Femur (tissue), 1 donor: ENCODE measurements around the gene FASTKD1.
"Not testable (repeated sequence)": the region's sequence is repeated elsewhere in the genome, so short reads cannot be mapped to it uniquely, and the experiment has no call there.

ENCODE experiments used
- DNase-seq: peaks from one replicate; pipeline ENCODE4 v3.0.0-alpha.2; 2017

The FASTKD1 gene

DNA sequence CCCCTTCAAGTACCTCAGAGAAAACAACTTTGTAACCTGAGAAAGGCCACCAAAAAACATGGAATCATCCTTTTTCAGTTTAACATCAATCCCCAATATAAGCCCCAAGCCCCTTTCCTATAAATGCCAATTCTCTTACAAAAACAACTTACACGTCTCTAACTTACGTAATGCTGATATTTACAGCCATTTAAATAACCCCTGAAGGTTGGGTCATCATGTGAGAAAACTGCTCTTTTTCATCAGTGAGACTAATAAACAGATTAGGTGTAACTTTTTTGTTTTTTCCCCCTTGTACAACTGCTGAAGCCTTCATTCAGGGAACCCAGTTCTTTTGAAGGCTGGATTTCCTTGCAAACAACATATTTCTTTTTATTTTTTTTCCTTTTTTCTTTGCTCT, 3.7 kb downstream of the FASTKD1 start:
- DNase-seq, result no peak

- DNase-seq, result no peak
Observed at GRCh38 chr2:169565686-169566085, 8.0 kb downstream of the FASTKD1 start.

GRCh38 chr2:169562519-169562918, 11.1 kb downstream of the FASTKD1 start:
- no peak for DNase-seq

GRCh38 chr2:169562084-169562483, 11.6 kb downstream of the FASTKD1 start:
- DNase-seq, result not testable (repeated sequence)

DNA sequence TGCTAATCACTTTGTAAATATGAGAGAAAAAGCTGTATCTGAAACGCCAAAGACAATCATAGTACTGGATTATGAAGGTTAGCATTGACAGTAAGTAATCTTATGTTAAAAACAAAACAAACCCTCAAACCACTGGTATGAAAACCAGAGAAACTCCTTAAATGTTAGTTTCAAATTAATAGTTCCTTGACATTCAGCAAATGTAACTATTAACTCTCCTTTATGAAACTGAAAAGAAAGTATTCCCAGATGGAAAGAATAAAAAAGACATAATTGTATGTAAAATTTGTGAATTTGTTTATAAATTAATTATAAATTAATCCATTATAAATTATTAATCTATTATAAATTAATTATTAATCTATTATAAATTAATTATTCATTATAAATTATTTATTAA, 12.3 kb downstream of the FASTKD1 start:
- DNase-seq, result no peak

DNA sequence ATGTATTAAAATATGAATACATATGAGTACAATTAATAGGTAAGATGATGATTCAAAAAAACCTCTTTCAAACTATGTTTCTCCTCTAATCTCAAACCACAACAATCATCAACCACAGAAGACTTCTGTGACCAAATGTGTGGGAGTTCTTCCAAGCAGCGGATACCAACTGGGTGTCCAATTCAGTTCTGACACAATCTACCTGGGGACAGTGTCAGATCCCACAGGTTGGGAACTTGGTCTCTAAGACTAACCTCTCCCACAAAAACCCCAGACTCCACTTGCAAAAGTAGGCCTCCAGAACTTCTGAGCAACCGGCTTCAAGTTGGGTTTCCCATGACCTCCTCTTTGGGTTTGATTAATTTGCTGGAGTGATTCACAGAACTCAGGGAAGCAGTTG, 26.9 kb downstream of the FASTKD1 start:
- no peak for DNase-seq

DNA sequence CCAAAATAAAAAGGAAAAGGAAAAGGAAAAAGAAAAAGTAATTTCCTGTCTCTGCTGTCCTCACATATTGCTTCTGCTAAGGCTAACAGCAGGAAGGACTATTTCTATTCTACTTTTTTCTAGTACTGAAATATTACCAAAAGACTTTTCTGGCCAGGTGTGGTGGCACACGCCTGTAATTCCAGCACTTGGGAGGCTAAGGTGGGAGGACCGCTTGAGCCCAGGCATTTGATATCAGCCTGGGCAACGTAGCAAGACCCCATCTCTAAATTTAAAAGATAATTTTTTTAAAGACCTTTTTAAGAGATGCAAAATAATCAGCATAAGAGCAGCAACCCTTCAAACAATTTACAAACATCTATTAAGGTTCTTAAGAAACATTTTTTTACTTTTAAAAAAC, 31.2 kb downstream of the FASTKD1 start:
- DNase-seq, result no peak

DNA sequence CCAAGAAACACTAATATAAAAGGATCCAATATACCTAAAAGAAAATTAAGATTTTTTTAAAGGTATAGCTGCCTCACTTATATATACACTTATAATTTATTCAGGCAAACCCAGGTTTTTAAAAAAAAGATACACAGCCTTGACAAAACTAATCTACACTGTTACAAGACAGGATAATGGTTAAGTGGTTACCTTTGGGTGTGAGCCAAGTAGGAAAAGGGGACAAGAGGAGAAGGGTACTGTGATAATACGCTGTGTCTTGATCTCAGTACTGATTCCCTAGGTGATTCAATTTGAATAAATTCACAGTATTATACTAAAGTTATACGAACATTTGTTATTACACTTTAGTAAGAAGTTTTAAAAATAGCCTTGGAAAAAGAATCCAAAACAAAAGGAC, 33.5 kb downstream of the FASTKD1 start:
- DNase-seq, result no peak

DNA sequence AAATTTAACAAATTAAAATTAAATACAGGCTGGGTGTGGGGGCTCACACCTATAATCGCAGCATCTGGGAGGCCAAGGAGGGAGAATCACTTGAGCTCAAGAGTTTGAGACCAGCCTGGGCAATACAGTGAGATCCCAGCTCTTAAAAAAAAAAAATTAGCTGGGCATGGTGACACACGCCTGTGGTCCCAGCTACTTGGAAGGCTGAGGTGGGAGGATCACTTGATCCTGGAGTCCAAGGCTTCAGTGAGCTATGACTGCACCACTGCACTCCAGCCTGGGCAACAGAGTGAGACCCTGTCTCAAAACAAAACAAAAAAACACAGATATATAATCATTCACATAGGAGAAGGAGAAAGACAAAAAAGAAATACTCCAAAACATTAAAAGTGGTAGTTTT, 34.2 kb downstream of the FASTKD1 start:
- DNase-seq, result not testable (repeated sequence)

DNA sequence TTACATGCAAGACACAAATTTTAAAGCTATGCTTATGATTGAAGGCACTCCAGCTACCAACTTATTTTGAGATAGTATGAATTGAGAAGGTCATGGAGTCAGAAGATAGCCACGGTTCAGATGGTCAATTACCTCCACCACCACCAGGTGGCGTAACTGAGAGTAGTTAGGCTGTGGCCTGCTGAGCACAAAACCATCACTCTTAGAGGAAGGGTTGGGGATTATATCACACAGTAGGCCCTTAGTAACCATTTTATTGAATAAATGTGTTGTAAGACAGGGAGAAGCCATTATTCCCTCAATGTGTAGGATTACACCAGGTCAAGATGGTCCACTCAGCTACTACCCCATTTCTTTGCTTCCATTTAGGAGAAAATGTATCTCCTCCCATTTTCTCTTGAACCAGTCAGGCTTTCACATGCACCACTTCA, 45.4 kb downstream of the FASTKD1 start:
- peak; percentile 45 for DNase-seq

- DNase-seq, result no peak
Observed at GRCh38 chr2:169526451-169526850, 47.2 kb downstream of the FASTKD1 start.

- no peak for DNase-seq
Observed at GRCh38 chr2:169525434-169525833, 48.2 kb downstream of the FASTKD1 start.

DNA sequence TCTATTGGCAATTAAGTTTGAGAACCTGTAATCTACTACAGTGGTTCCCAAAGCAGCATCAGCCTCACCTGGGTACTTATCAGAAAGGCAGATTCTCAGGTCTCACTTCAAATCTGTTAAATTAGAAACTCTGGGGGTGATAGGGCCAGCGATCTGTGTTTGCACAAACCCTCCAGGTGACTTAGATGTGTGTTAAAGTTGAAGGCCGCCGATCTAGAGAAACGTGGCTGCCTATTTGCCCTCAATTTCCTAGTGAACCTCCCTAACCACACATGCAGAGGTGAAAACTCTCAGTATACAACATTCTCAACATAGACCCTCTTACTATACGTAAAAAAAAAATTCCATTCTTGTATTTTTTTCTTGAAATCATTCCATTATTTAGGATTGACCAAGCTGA, 50.0 kb downstream of the FASTKD1 start:
- no peak for DNase-seq

- no peak for DNase-seq
Observed at GRCh38 chr2:169520896-169521295, 52.8 kb downstream of the FASTKD1 start.

- DNase-seq, result not testable (repeated sequence)
Observed at GRCh38 chr2:169516488-169516995, 57.1 kb downstream of the FASTKD1 start.

DNA sequence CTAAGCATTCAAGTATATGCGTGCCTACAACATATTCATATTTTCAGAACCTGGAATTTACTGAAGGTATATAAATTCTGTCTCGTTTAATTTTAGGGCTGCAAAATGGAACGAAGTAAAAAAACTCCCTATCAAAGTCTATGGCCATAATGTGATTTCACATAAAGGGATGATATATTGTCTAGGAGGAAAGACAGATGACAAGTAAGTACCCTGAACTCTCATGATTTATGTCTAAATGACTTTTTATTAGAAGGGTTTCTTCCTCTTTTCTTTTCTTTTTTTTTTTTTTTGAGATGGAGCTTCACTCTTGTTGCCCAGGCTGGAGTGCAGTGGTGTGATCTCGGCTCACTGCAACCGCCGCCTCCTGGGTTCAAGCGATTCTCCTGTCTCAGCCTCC, 58.9 kb downstream of the FASTKD1 start:
- DNase-seq, result not testable (repeated sequence)

DNA sequence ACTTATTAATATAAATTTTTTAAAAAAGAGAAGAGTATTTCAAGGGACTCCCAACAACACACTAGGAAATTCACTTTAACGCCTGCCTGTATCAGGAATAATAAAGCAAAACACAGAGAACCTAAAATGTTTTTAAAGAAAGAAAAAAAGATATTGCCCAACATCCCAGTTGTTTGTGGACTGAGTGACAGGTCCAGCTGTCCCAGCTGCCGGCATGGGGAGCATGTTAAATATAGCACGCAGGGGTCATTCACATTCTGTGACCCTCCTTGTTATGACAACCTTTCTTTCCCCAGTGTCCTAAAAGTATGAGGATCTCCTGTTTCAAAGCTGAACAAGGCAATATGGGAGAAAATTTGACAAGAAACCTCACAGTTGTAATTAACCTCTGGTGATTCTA, 59.7 kb downstream of the FASTKD1 start:
- DNase-seq, result peak; percentile 73

GRCh38 chr2:169513094-169513493, 60.6 kb downstream of the FASTKD1 start:
- no peak for DNase-seq

DNA sequence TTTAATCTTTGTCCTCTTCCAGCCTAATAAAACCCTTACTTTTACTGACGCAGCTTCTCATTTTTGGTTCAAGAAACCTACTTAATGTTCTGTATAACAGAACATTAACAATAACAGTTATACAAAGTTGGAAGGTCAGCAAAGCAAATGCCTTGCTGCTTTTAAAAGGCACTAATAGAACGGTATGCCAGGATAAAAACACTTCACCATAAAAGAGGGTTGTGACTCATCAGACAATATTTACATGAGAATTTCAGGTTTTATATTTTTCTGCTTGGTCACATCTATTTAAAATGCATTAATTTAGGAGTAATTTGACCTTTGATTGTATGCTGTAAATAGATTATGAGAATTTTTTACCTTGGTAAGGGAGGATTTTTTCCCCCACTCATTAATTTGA, 61.1 kb downstream of the FASTKD1 start:
- no peak for DNase-seq

DNA sequence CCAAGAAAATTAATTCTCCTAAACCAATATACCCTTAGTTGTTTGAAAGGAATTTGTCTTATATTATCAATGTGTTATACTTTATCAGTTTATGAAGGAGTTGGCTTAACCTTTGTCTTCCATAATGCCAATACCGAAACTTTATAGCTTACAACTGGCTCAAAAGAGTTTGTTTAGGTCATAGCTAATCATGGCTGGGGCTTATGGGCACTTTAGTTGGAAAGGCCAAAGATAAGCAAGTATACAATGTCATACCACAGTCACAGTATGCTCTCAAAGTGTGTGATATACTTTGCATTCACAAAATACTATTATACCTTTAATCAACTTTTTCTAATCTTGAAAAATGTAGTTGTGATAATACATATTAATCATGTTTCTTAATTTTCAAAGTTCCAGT, 61.8 kb downstream of the FASTKD1 start:
- no peak for DNase-seq

GRCh38 chr2:169510496-169510895, 63.2 kb downstream of the FASTKD1 start:
- DNase-seq, result no peak

DNA sequence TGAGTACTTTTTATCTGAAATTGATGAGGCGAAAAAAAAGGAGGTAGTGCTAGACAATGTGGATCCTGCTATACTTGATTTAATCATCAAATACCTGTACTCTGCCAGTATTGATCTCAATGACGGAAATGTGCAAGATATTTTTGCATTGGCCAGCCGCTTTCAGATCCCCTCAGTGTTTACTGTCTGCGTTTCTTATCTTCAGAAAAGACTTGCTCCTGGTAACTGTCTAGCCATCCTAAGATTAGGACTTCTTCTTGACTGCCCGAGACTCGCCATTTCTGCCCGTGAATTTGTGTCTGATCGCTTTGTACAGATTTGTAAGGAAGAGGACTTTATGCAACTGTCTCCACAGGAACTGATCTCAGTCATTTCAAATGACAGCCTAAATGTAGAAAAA, 63.7 kb downstream of the FASTKD1 start:
- DNase-seq, result no peak

DNA sequence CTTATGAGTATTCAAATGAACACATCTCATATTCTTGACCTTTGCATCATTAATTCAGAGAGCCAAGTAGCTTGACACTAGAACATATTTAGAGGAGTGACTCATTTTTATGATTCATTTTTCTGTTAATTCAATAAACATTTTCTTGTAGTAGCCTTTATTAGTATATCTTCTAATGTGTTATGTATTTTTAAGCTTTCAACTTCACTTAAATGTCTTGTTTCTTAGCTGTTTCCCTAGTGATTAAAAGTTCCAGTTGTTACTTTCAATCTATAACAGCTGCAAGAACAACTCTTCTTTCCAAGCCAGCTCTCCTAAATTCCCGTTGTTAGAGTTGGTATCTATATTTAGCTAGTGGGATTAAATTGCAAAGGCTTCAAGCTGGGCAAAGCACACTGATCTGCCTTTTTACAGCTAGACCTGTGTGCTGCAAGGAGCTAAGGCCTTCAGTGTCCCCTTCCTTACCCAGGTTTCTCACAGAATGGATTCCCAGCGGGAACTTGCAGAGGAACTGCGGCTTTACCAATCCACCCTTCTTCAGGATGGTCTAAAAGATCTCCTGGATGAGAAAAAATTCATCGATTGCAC, 64.3 kb downstream of the FASTKD1 start, which contains the start of gene KLHL41:
Gene KLHL41, plus strand, starts transcription at position 405 of the 588 bp plus-strand sequence. Its CDS starts 77 bp downstream, at position 482.
- peak; percentile 49 for DNase-seq

DNA sequence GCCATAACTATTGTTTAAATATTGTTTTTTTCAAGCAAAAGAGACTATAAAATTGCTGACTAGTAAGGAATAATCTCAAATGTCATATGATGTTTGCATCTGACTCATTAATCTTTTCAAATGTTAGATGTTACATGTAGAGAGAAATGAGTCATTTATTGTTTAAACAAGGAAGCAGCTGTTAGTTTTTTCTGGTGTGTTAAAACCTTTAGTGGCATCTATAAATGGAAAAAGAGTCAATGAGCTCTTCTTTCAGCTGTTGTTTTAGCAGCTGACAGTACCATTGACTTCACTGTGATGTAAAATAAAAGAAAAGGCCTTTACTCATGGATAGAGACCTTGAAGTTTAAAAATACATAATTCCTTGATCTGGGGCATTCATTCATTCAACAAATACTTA, 66.0 kb downstream of the FASTKD1 start:
- no peak for DNase-seq

DNA sequence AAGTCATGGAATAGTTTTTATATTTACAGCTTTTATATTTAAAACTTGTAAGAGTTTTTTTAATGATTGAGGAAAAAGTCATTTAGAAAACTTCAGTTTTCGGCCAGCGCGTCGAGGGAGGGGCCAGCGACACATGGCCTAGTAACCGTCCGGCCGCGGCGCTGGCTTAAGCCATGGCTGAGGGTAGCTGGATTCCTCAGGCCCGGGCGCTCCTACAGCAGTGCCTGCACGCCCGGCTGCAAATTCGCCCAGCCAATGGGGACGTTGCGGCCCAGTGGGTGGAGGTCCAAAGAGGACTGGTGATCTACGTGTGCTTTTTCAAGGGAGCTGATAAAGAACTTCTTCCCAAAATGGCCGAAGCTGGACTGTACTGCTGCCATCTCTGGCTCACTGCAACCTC, 69.0 kb downstream of the FASTKD1 start:
- no peak for DNase-seq
